ENCODE measurements around the gene PDE6B.

DNA sequence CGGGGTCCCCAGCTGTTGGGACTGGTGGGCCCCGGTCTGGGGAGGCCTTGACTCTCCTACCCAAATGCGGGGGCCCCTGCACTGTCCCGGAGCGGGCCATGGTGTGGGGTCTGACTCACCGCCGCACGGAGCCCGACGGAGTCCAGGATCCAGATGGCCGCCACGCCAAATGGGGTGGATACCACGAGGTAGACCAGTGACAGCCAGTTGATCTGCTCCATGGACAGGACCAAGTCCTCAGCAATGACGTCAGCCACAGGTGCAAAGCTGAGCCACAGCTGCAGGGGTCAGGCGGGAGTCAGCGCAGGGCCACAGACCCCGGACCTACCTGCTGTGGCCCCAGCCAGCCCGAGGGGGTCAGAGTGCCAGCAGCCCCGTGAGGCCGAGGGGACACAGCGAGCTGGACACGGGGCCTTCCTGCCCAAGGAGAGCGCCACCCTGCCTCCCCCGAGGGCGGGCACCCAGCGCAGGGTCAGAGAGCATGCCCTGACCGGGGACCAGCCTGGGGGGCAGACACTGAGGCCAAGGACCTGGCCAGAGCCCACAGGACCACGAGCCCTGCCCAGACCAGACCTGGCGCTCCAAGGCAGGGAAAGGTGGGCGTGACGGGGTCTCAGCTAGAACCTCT is 61.2 kb downstream of the PDE6B start:
- TF ChIP-seq, protein P1, sequence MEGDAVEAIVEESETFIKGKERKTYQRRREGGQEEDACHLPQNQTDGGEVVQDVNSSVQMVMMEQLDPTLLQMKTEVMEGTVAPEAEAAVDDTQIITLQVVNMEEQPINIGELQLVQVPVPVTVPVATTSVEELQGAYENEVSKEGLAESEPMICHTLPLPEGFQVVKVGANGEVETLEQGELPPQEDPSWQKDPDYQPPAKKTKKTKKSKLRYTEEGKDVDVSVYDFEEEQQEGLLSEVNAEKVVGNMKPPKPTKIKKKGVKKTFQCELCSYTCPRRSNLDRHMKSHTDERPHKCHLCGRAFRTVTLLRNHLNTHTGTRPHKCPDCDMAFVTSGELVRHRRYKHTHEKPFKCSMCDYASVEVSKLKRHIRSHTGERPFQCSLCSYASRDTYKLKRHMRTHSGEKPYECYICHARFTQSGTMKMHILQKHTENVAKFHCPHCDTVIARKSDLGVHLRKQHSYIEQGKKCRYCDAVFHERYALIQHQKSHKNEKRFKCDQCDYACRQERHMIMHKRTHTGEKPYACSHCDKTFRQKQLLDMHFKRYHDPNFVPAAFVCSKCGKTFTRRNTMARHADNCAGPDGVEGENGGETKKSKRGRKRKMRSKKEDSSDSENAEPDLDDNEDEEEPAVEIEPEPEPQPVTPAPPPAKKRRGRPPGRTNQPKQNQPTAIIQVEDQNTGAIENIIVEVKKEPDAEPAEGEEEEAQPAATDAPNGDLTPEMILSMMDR (IDR thresholded peaks at IDR 0.05), result no peak
- TF ChIP-seq ZFX (IDR thresholded peaks at IDR 0.05; ENCODE audit: borderline replicate concordance), result no peak
